NT2/D1 (cell line): ENCODE measurements around the gene CD300H.
A peak's percentile ranks its signal among the peaks of the same experiment; 100 is the strongest.

Source experiments
- DNase-seq: peaks from one replicate; pipeline ENCODE4 v3.0.0-alpha.2; 2011; ENCODE audit warnings: low read depth, low spot score
- H3K27me3 ChIP-seq: 2 replicates; pipeline ENCODE4 v1.6.0; 2011; ENCODE audit warnings: mild to moderate bottlenecking; ENCODE audit not compliant: insufficient read length, insufficient read depth
- H3K36me3 ChIP-seq: 2 replicates; pipeline ENCODE4 v1.6.1; 2011; ENCODE audit warnings: mild to moderate bottlenecking, low read length, mixed read lengths; ENCODE audit not compliant: insufficient read depth, insufficient read length
- H3K4me1 ChIP-seq: 2 replicates; pipeline ENCODE4 v1.5.1; 2011; ENCODE audit not compliant: insufficient read depth, insufficient read length
- H3K4me3 ChIP-seq: 2 replicates; pipeline ENCODE4 v1.5.1; 2011; ENCODE audit warnings: low read depth; ENCODE audit not compliant: insufficient read length
- H3K9ac ChIP-seq: 2 replicates; pipeline ENCODE4 v1.6.0; 2011; ENCODE audit warnings: low read depth; ENCODE audit not compliant: insufficient read length
- H3K9me3 ChIP-seq: 2 replicates; pipeline ENCODE4 v1.5.1; 2011; ENCODE audit warnings: mild to moderate bottlenecking, low read length; ENCODE audit not compliant: insufficient read depth
- SUZ12 ChIP-seq: IDR thresholded peaks from 2 replicates; pipeline ENCODE4 v1.6.1; 2011; ENCODE audit not compliant: insufficient read length, insufficient read depth; ENCODE audit errors: extremely low read depth
- YY1 ChIP-seq: IDR thresholded peaks from 2 replicates; pipeline ENCODE4 v1.6.1; 2011; ENCODE audit not compliant: insufficient read length, insufficient read depth
- ZNF274 ChIP-seq: IDR thresholded peaks from 2 replicates; pipeline ENCODE4 v1.6.1; 2011; ENCODE audit warnings: mild to moderate bottlenecking, low read depth, low read length

CD300H gene

DNA sequence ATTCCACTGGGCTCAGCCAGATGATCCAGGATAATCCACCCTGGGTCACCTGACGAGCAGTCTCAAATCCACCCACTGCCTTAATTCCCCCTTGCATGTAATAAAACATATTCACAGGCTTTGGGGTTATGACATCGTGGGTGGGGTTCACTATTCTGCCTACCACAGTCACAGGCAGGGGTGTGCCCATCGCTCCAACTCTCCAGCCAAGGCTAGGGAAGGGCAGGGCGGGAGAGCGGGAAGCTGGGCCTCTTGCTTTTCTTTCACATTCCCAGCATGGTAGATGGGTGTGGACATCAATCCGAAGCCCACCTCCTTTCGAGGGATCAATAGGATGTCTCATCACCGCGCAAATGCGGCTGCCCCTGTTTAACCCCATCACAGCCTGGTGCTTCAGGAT is 37.5 kb upstream of the CD300H start:
- H3K9ac ChIP-seq: no peak overlapping the region
- no peak for DNase-seq

GRCh38 chr17:74604200-74604599 is 36.9 kb upstream of the CD300H start:
- H3K9ac ChIP-seq: no peak overlapping the region
- H3K36me3 ChIP-seq: no peaks in the 10 kb centered on the region
- H3K4me3 ChIP-seq: no peak overlapping the region
- TF ChIP-seq SUZ12: no peak
- no peak for TF ChIP-seq ZNF274
- no peak for TF ChIP-seq YY1
- no peak for DNase-seq
- H3K9me3 ChIP-seq: no peaks in the 10 kb centered on the region
- peaks cover 2% of the 10 kb centered on the region for H3K4me1 ChIP-seq
- peaks cover 21% of the 10 kb centered on the region for H3K27me3 ChIP-seq

More for the DNA sequence above, 37.5 kb upstream of the CD300H start:
- Histone ChIP-seq H3K9me3 (no peaks in the 10 kb centered on the region), H3K4me3 (no peak overlapping the region), H3K4me1 (no peaks in the 10 kb centered on the region), H3K27me3 (peaks cover 26% of the 10 kb centered on the region), H3K36me3 (no peaks in the 10 kb centered on the region)
- no peak for TF ChIP-seq YY1
- TF ChIP-seq ZNF274: no peak
- TF ChIP-seq SUZ12: no peak

- Histone ChIP-seq H3K27me3 (peaks cover 16% of the 10 kb centered on the region), H3K4me1 (peaks cover 6% of the 10 kb centered on the region)
These were observed 36.4 kb upstream of the CD300H start for GRCh38 chr17:74603746-74604145.

DNA sequence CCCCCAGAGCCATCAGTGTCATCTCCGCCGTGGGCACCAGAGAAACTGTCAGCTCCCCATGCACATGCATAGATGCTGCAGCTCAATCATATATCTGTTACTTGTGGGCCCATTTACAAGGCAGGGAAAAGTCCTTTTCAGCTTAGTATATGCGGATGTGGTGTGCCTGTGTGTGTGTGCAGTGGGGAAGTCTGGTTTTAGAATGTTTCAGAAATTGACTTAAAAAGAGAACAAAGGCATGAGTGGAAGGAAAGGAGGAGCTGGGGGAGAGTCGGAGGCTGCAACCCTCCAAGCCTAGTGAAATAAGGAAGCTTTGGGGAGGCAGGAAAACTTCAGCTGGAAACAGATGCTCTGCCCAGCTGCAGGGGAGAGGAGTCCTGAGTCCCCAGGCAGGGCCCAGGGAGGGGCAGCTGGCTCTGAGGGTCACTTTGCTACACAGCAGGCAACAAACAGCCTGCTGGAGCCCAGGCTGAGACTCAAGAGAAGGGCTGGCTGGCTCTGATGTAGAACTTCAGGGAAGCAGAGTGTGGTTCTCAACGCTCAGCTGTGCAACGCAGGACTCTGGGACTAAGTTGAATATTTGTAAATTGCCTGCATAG is 35.8 kb upstream of the CD300H start:
- Histone ChIP-seq H3K27me3 (peaks cover 10% of the 10 kb centered on the region), H3K9ac (no peak overlapping the region), H3K4me3 (no peak overlapping the region), H3K4me1 (peaks cover 9% of the 10 kb centered on the region), H3K9me3 (no peaks in the 10 kb centered on the region), H3K36me3 (no peaks in the 10 kb centered on the region)
- TF ChIP-seq ZNF274 (no peak), SUZ12 (no peak), YY1 (no peak)
- DNase-seq: no peak

More at GRCh38 chr17:74603746-74604145, 36.4 kb upstream of the CD300H start:
- H3K9me3 ChIP-seq: no peaks in the 10 kb centered on the region
- H3K36me3 ChIP-seq: no peaks in the 10 kb centered on the region
- DNase-seq: no peak
- TF ChIP-seq SUZ12 (no peak), ZNF274 (no peak), YY1 (no peak)
- no peak overlapping the region for H3K9ac ChIP-seq
- H3K4me3 ChIP-seq: no peak overlapping the region

- DNase-seq: peak; percentile 11
- Histone ChIP-seq H3K9me3 (no peaks in the 10 kb centered on the region), H3K9ac (no peak overlapping the region), H3K36me3 (no peaks in the 10 kb centered on the region), H3K4me1 (peaks cover 9% of the 10 kb centered on the region), H3K4me3 (no peak overlapping the region), H3K27me3 (no peaks in the 10 kb centered on the region)
- TF ChIP-seq ZNF274 (no peak), YY1 (no peak), SUZ12 (no peak)
These were observed 34.7 kb upstream of the CD300H start for GRCh38 chr17:74601944-74602572.

DNA sequence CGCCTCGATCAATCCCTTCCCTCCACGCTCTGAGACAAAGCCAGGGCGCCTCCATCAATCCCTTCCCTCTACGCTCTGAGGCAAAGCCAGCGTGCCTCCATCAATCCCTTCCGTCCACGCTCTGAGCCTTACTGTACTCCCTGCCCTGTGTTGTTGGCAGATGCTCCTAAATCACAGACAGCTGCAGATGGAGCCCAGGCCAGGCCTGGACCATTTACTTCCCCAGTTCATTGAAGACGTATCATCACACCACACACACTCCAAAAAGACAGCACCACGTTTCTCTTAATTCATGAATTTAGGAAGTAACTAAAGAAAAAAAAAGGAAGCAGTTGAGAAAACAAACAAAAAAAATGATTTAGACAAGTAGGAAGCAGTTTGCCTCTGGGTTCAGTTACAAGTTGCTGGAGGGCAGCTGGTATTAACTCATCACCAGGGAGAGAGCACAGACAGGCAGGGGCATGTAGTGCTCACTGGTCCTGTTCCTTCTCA is 32.2 kb upstream of the CD300H start:
- H3K9me3 ChIP-seq: no peaks in the 10 kb centered on the region
- peaks cover 9% of the 10 kb centered on the region for H3K4me1 ChIP-seq
- TF ChIP-seq ZNF274 (no peak), YY1 (no peak), SUZ12 (no peak)
- H3K36me3 ChIP-seq: no peaks in the 10 kb centered on the region
- no peaks in the 10 kb centered on the region for H3K27me3 ChIP-seq
- no peak overlapping the region for H3K9ac ChIP-seq
- peak overlapping the region; percentile 1 for H3K4me3 ChIP-seq
- no peak for DNase-seq

DNA sequence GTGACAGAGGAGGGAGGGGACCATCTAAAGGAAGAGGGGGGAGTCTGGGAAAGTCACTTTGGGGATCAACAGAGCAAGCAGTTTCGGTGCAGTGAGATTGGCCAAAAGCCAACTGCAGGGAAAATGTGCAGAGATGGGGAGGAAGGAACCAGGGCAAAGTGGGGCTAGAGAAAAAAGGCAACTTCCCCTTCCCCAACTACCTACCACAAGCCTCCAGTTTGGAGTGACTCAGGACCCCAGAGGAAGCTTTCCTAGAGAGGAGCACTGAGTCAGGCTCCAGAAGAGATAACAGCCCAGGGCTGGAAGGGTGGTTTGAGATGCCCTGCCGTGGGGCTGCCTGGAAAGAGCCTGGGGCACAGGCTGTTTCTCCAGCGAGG is 31.7 kb upstream of the CD300H start:
- TF ChIP-seq SUZ12 (no peak), ZNF274 (no peak), YY1 (no peak)
- H3K27me3 ChIP-seq: no peaks in the 10 kb centered on the region
- H3K4me3 ChIP-seq: peak overlapping the region; percentile 1
- DNase-seq: no peak
- H3K9me3 ChIP-seq: no peaks in the 10 kb centered on the region
- no peaks in the 10 kb centered on the region for H3K36me3 ChIP-seq
- no peak overlapping the region for H3K9ac ChIP-seq
- H3K4me1 ChIP-seq: peaks cover 9% of the 10 kb centered on the region
